Activated T-helper 17 cell treated with anti-CD3 and anti-CD28 coated beads, Interleukin-2, amount 50 U/mL, for 72 hours (primary cell): Measurements from ENCODE around the gene SKP1. TPM values are rescaled to one million over a fixed set of nuclear protein-coding genes. Genes with fewer than 3 reads are reported as not detected.

Experiments used
- ATAC-seq: fragments of 150-1000 bp; cut with Tn5 transposase; replicated peaks from 2 replicates; pipeline ENCODE4 v1.10.0; 2021; ENCODE audit warnings: mild to moderate bottlenecking, moderate library complexity
- H3K27ac Mint-ChIP-seq: one replicate; pipeline ENCODE4 v1.8.0; 2022; ENCODE audit warnings: mixed read lengths
- H3K27me3 Mint-ChIP-seq: one replicate; pipeline ENCODE4 v1.8.0; 2022; ENCODE audit warnings: mixed read lengths
- H3K36me3 Mint-ChIP-seq: one replicate; pipeline ENCODE4 v1.8.0; 2022; ENCODE audit warnings: low read depth, mild to moderate bottlenecking, mixed read lengths
- H3K4me1 Mint-ChIP-seq: one replicate; pipeline ENCODE4 v1.8.0; 2022; ENCODE audit warnings: mixed read lengths
- H3K4me3 Mint-ChIP-seq: one replicate; pipeline ENCODE4 v1.8.0; 2022; ENCODE audit warnings: mild to moderate bottlenecking, mixed read lengths
- H3K9me3 Mint-ChIP-seq: one replicate; pipeline ENCODE4 v1.8.0; 2022; ENCODE audit warnings: mixed read lengths
- total RNA-seq, 2 donors: library from RNA; stranded (reverse); gene quantifications; one replicate each; pipeline ENCODE4 v1.2.3, GENCODE V29; 2022

SKP1 gene
- total RNA-seq, 2 donors from 2014 or later: 152 to 209 TPM

DNA sequence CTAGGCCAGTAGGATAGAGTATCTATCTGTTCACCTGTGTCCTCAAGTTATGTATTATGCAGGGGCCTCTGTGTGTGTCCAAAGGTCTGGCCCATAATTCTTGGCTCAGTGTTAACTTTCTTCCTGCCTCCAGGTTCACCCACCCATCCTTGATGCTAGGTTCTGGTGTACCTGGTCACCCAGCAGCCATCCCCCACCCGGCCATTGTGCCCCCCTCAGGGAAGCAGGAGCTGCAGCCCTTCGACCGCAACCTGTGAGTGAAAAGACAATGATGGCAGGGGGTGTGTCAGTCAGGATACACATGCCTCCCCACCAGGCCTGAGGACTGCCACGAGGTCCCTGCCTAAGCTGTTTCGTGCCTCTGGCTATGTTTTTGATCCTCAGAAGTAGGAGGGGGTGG lies 34.7 kb downstream of the SKP1 start:
- Mint-ChIP-seq H3K4me1 (peaks cover 17% of the 10 kb centered on the region), H3K27me3 (no peaks in the 10 kb centered on the region), H3K9me3 (no peaks in the 10 kb centered on the region), H3K4me3 (no peak overlapping the region), H3K27ac (no peak overlapping the region), H3K36me3 (peaks cover 94% of the 10 kb centered on the region)
- no peak for ATAC-seq

DNA sequence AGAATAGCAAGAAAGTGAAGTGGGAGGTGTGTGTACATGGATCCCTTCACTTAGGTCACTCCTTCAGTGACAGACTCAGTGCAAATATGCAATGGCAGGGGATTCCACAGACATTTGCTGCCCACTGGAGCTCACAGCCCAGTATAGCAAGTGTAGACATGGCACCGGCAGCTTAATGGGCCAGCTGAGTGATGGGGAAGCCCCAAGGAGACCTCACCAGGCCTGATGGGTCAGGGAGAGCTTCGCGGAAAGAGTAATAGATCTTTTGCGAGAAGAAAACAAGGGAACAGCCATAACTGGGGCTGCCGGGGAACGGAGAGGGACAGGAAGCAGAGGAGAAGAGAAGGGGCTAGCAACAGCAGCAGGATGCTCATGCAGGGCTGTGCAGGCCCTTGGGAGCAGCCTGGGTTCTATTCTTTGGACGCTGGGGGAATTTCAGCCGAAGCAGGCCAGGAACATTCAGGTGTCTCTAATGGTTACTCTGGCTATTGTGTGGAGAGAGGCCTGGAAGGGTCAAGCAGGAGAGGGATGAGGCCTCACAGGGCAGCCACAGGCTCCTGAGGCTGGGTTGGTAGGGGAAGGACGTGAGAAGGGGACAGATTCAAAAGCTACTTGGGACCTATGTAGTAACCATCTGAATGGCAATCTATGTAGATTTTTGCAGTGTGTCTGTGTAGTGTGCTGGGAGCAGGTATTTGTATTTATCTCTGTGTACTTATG lies 35.3 kb downstream of the SKP1 start:
- Mint-ChIP-seq H3K36me3 (peaks cover 94% of the 10 kb centered on the region), H3K27ac (no peak overlapping the region), H3K4me1 (peaks cover 17% of the 10 kb centered on the region), H3K9me3 (no peaks in the 10 kb centered on the region), H3K4me3 (no peak overlapping the region), H3K27me3 (no peaks in the 10 kb centered on the region)
- ATAC-seq: no peak

DNA sequence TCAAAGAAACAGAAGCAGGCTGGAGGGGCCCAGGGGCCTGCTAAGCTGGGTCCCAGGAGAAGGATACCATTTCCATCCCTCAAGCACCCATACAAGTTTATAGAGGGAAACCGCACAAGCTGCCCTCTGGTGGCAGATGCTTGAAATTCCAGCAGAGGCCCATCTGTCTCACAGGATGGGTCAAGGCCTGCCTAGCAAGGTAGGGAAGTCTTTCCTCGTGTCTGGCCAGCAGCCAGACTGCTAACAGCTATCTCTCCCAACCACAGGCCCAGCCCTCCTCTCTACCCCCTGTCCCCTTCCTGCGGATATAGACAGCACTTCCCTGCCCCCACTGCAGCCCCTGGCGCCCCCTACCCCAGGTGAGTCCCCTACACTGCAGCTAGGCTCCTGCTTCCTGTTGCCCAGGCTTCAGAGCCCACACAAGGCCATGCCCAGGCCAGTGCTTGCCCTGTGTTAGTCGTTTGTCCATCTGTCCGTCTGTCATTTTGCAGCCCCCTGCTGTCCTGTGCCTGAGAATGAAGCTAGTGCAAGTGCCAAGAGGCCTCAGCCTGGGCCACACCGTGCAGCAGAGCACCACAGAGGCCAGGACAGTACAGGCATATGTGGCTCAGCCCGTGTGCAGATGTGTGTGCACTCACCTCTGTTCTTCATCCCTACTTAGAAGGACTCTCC lies 36.1 kb downstream of the SKP1 start:
- peaks cover 94% of the 10 kb centered on the region for H3K36me3 Mint-ChIP-seq
- ATAC-seq: peak; percentile 44
- H3K27ac Mint-ChIP-seq: no peak overlapping the region
- no peak overlapping the region for H3K4me3 Mint-ChIP-seq
- peaks cover 3% of the 10 kb centered on the region for H3K27me3 Mint-ChIP-seq
- peaks cover 23% of the 10 kb centered on the region for H3K4me1 Mint-ChIP-seq
- no peaks in the 10 kb centered on the region for H3K9me3 Mint-ChIP-seq

DNA sequence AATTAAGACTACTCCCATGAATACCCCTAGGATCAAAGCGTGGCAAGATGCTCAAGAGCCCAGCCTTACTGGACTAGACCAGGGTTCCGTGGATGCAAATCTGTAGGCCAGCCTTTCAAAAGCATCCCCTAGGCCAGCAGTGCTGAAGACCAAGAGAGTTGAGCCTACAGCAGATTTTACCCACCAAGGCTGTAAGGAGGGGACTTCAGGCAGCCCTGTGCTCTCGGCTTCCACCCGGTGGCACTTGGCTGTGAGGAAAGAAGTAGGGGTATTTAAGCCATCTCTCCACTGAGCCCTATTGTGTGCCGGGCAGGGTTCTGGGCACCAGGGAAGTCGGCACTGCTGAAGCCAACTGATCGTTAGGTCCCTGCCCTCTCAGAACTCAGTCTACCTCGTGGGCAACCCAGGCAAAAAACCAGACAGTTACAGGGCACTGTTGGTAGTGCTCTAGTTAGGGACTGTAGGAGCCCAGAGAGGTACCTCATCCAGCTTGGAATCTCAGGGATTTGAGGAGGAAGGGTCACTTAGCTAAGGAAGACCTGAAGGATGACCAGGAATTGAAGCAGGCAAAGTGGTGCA lies 36.8 kb downstream of the SKP1 start:
- Mint-ChIP-seq H3K36me3 (peaks cover 94% of the 10 kb centered on the region), H3K4me1 (peaks cover 28% of the 10 kb centered on the region), H3K9me3 (no peaks in the 10 kb centered on the region), H3K27me3 (peaks cover 4% of the 10 kb centered on the region), H3K27ac (no peak overlapping the region), H3K4me3 (no peak overlapping the region)
- ATAC-seq: no peak

DNA sequence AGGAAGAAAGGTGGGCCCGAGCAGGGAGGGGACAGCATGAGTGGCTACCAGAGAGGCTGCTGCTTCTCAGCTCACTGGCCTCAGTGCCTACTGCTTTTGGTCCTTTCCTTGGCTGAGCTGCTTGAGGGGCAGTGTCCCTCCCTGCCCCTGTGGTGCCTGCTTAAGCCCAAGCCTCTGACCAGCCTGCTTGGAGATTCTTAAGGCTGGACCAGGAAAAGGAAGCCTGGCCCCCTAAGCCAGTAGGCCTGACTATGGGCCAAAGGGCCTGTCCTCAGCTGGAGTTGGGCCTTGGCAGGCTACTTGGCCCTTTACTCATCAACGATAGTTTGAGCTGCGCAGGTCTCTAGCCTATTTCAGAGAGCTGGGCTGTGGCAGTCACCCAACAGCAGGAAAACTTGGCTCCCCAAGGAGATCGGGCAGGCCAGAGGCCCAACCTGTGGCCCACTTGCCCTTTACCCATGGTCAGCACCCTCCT lies 37.3 kb downstream of the SKP1 start:
- H3K27ac Mint-ChIP-seq: no peak overlapping the region
- H3K4me3 Mint-ChIP-seq: no peak overlapping the region
- H3K4me1 Mint-ChIP-seq: peaks cover 27% of the 10 kb centered on the region
- H3K9me3 Mint-ChIP-seq: no peaks in the 10 kb centered on the region
- ATAC-seq: no peak
- H3K27me3 Mint-ChIP-seq: peaks cover 4% of the 10 kb centered on the region
- peaks cover 94% of the 10 kb centered on the region for H3K36me3 Mint-ChIP-seq

- peaks cover 90% of the 10 kb centered on the region for H3K36me3 Mint-ChIP-seq
Measured at GRCh38 chr5:134138416-134139376, 38.1 kb downstream of the SKP1 start.

GRCh38 chr5:134136771-134137170 lies 40.0 kb downstream of the SKP1 start:
- no peaks in the 10 kb centered on the region for H3K9me3 Mint-ChIP-seq
- peak overlapping the region; percentile 71 for H3K27ac Mint-ChIP-seq
- H3K4me3 Mint-ChIP-seq: peak overlapping the region; percentile 35
- H3K4me1 Mint-ChIP-seq: peaks cover 40% of the 10 kb centered on the region
- peaks cover 4% of the 10 kb centered on the region for H3K27me3 Mint-ChIP-seq
- no peak for ATAC-seq
- peaks cover 93% of the 10 kb centered on the region for H3K36me3 Mint-ChIP-seq

More at GRCh38 chr5:134138416-134139376, 38.1 kb downstream of the SKP1 start:
- H3K27ac Mint-ChIP-seq: peak overlapping the region; percentile 71
- ATAC-seq: peak; percentile 92
- peaks cover 4% of the 10 kb centered on the region for H3K27me3 Mint-ChIP-seq
- H3K4me3 Mint-ChIP-seq: peak overlapping the region; percentile 35
- H3K4me1 Mint-ChIP-seq: peaks cover 28% of the 10 kb centered on the region
- H3K9me3 Mint-ChIP-seq: no peaks in the 10 kb centered on the region

DNA sequence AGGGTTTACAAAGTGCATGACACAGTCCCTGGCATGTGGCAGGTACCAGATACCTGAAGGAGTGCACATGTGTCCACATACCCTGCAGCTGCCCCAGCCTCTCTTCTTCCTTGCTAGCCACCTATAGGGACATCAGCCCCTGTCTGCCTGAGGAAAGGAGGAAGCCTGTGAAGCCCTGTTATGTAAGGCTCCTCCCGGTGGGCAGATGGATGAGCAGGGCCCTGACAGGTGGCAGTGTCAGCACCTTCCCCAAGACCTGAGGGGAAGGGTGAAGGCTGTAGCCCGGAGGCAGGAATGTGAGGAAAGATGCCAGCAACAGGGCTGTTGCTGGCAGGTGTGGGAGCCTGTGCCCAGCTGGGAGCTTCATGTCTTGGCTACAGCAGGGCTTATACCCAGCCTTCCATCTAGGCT lies 40.5 kb downstream of the SKP1 start:
- no peaks in the 10 kb centered on the region for H3K9me3 Mint-ChIP-seq
- peaks cover 40% of the 10 kb centered on the region for H3K4me1 Mint-ChIP-seq
- no peak overlapping the region for H3K27ac Mint-ChIP-seq
- H3K36me3 Mint-ChIP-seq: peaks cover 93% of the 10 kb centered on the region
- H3K4me3 Mint-ChIP-seq: peak overlapping the region; percentile 35
- peaks cover 4% of the 10 kb centered on the region for H3K27me3 Mint-ChIP-seq
- no peak for ATAC-seq

- H3K27ac Mint-ChIP-seq: no peak overlapping the region
- H3K4me1 Mint-ChIP-seq: peaks cover 45% of the 10 kb centered on the region
- H3K27me3 Mint-ChIP-seq: peaks cover 4% of the 10 kb centered on the region
- H3K4me3 Mint-ChIP-seq: peak overlapping the region; percentile 45
- no peaks in the 10 kb centered on the region for H3K9me3 Mint-ChIP-seq
- H3K36me3 Mint-ChIP-seq: peaks cover 93% of the 10 kb centered on the region
- no peak for ATAC-seq
Measured at GRCh38 chr5:134135091-134135655, 41.6 kb downstream of the SKP1 start.

DNA sequence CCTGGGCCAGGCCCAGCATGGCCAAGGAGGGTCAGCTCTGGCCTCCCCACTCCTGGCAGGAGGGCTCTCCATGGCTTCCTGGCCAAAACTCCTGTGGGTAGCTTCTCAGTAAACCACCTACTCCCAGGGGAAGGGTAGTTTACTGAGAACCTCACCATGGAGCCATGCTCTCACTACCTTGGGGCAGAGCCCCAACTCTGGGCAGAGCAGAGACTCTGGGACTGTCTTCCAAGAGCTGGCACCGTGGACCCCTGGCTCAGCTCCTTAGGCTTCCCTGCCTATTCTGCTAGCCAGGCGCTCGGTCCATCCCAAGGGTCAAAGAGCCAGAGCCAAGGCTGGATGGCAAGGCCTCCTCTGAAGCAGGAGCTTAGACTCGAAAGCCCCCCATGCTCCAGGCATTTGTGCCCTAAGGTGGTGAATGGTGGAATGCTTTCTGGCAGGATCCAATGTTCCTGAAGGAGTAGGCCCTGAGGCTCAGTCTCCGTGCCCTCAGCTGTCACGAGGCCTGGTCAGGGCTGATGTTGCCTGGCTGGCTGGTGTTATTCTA lies 42.7 kb downstream of the SKP1 start:
- Mint-ChIP-seq H3K9me3 (no peaks in the 10 kb centered on the region), H3K27ac (no peak overlapping the region), H3K27me3 (peaks cover 4% of the 10 kb centered on the region), H3K36me3 (peaks cover 87% of the 10 kb centered on the region), H3K4me1 (peaks cover 54% of the 10 kb centered on the region), H3K4me3 (peak overlapping the region; percentile 74)
- no peak for ATAC-seq

- Mint-ChIP-seq H3K36me3 (peaks cover 85% of the 10 kb centered on the region), H3K4me3 (peak overlapping the region; percentile 74), H3K9me3 (no peaks in the 10 kb centered on the region), H3K27ac (peak overlapping the region; percentile 72), H3K27me3 (peaks cover 4% of the 10 kb centered on the region), H3K4me1 (peaks cover 61% of the 10 kb centered on the region)
- peak; percentile 4 for ATAC-seq
Measured at GRCh38 chr5:134133188-134133994, 43.4 kb downstream of the SKP1 start.

DNA sequence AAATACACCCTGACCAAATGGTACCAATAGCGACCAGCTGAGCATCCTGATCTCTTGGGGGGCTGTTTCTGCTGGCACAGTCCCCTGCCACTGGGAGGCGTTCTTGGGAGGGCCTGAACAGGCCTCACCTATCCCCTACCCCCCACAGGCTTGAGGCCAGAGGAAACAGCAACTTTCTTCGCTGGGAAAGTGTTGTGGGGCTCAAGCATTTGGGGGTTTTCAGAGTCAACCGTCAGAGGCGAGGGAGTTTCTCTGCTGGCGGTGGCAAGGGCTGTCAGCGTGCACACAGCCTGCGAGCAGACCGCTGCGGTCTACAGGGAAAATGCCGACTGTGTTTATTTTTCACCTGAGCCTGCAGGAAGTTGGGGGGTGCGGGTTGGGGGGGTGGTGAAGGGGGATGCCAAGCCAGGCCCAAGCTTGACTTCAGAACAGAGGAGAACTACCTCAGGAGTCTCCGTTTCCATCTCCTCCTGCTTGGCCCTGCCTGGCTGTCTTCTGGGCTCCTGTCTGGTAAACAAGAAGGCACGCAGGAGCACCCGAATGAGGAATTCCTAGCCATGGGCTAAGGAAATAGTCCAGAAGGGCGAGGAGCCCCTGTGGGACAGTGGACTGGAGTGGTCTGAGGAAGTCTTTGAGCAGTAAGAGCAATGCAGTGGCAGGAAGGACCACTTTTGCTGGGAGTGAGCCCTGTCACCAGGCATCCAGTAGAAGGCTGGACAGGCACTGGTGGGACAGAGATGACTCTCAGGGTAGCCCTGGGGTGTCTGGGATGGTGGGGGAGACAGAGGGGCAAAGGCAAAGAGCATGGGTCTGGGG lies 44.2 kb downstream of the SKP1 start:
- peak; percentile 64 for ATAC-seq
- H3K4me1 Mint-ChIP-seq: peaks cover 65% of the 10 kb centered on the region
- peaks cover 4% of the 10 kb centered on the region for H3K27me3 Mint-ChIP-seq
- peak overlapping the region; percentile 74 for H3K4me3 Mint-ChIP-seq
- H3K27ac Mint-ChIP-seq: peak overlapping the region; percentile 72
- H3K9me3 Mint-ChIP-seq: no peaks in the 10 kb centered on the region
- peaks cover 88% of the 10 kb centered on the region for H3K36me3 Mint-ChIP-seq
